ENCODE results near the gene SCLT1.

GRCh38 chr4:129095811-129096454 is 2.6 kb upstream of the SCLT1 start, which contains the start of gene C4orf33:
- TF ChIP-seq ZBTB21 (CRISPR knock-in tag; IDR thresholded peaks at IDR 0.05; ENCODE audit: borderline replicate concordance) (no peak), ZNF232 (CRISPR knock-in tag; IDR thresholded peaks at IDR 0.05) (no peak)

Measured in WTC11 (cell line).